OCI-LY1 (cell line): ENCODE results near the gene KNCN.

Experiments used
- CTCF ChIP-seq: fragments of 200-600 bp; sonication (generic), shearing (Covaris generic); IDR thresholded peaks from 2 replicates; pipeline ENCODE4 v1.5.1; 2017; ENCODE audit warnings: mild to moderate bottlenecking, antibody characterized with exemption, low read length, moderate library complexity, mixed read lengths
- EZH2 ChIP-seq: fragments of 200-600 bp; sonication (generic), shearing (Covaris generic); IDR thresholded peaks from 2 replicates; pipeline ENCODE4 v1.8.0; 2017; ENCODE audit warnings: borderline replicate concordance, mixed run types, mild to moderate bottlenecking, antibody characterized with exemption, low read length, moderate library complexity, mixed read lengths

- TF ChIP-seq CTCF (no peak), EZH2 (no peak)
Measured at GRCh38 chr1:46517932-46518498, 33.4 kb downstream of the KNCN start.
